Neural cell (in vitro differentiated cells): Measurements from ENCODE around the gene ABCA10. TPM values are rescaled to one million over a fixed set of nuclear protein-coding genes. Genes with fewer than 3 reads are reported as not detected.

Source experiments
- H2AFZ ChIP-seq: fragments of 200-600, 300-800 bp; sonication (generic), shearing (Covaris generic); 2 replicates; pipeline ENCODE4 v1.6.0; 2014; ENCODE audit warnings: low read depth, mild to moderate bottlenecking, antibody characterized with exemption, low read length, moderate library complexity
- H3F3A ChIP-seq: fragments of 200-600 bp; shearing (Covaris generic); 2 replicates; pipeline ENCODE4 v1.6.1; 2016; ENCODE audit warnings: mild to moderate bottlenecking, moderate library complexity, mixed read lengths, antibody characterized with exemption, low read length; ENCODE audit not compliant: insufficient read depth, poor library complexity, severe bottlenecking
- H3K27ac ChIP-seq: fragments of 200-600, 300-800 bp; sonication (generic), shearing (Covaris generic); 2 replicates; pipeline ENCODE4 v1.5.1; 2014; ENCODE audit warnings: mild to moderate bottlenecking, low read length, moderate library complexity
- H3K27me3 ChIP-seq: fragments of 300-800, 200-600 bp; sonication (generic), shearing (Covaris generic); 2 replicates; pipeline ENCODE4 v1.6.0; 2014; ENCODE audit warnings: mild to moderate bottlenecking, low read depth, low read length, moderate library complexity; ENCODE audit not compliant: insufficient read depth
- H3K36me3 ChIP-seq: fragments of 300-800, 200-600 bp; sonication (generic), shearing (Covaris generic); 2 replicates; pipeline ENCODE4 v1.5.1; 2014; ENCODE audit warnings: mild to moderate bottlenecking, antibody characterized with exemption, low read length, moderate library complexity; ENCODE audit not compliant: insufficient read depth
- H3K4me2 ChIP-seq: fragments of 300-800, 200-600 bp; sonication (generic), shearing (Covaris generic); 2 replicates; pipeline ENCODE4 v1.6.0; 2014; ENCODE audit warnings: mild to moderate bottlenecking, low read length
- H3K4me3 ChIP-seq: fragments of 300-800, 200-600 bp; sonication (generic), shearing (Covaris generic); 2 replicates; pipeline ENCODE4 v1.5.1; 2014; ENCODE audit warnings: mild to moderate bottlenecking, low read length, moderate library complexity
- H3K79me2 ChIP-seq: fragments of 200-600 bp; shearing (Covaris generic); replicated peaks from 2 replicates; pipeline ENCODE4 v1.6.0; 2014; ENCODE audit warnings: mild to moderate bottlenecking, low read length, moderate library complexity; ENCODE audit not compliant: insufficient read depth
- H3K9ac ChIP-seq: fragments of 300-800, 200-600 bp; sonication (generic), shearing (Covaris generic); 2 replicates; pipeline ENCODE4 v1.6.1; 2016; ENCODE audit warnings: mild to moderate bottlenecking, low read length, mixed read lengths
- H3K9me2 ChIP-seq: fragments of 200-600 bp; shearing (Covaris generic); 2 replicates; pipeline ENCODE4 v1.6.1; 2016; ENCODE audit warnings: mild to moderate bottlenecking, low read length, mixed read lengths; ENCODE audit not compliant: insufficient read depth
- H3K9me3 ChIP-seq: fragments of 200-600, 300-800 bp; sonication (generic), shearing (Covaris generic); 2 replicates; pipeline ENCODE4 v1.6.1; 2016; ENCODE audit warnings: mild to moderate bottlenecking, mixed run types, low read length, moderate library complexity, mixed read lengths
- H4K20me1 ChIP-seq: fragments of 200-600 bp; shearing (Covaris generic); 2 replicates; pipeline ENCODE4 v1.6.1; 2016; ENCODE audit warnings: mild to moderate bottlenecking, mixed run types; ENCODE audit not compliant: insufficient read depth
- CTCF ChIP-seq: fragments of 450-650 bp; IDR thresholded peaks from 2 replicates; pipeline ENCODE4 v1.5.1; 2014; ENCODE audit warnings: antibody characterized with exemption, mild to moderate bottlenecking, moderate library complexity; ENCODE audit not compliant: poor library complexity, severe bottlenecking
- EP300 ChIP-seq: fragments of 450-650 bp; conservative IDR thresholded peaks from 2 replicates; pipeline ENCODE4 v1.6.1; 2014; ENCODE audit warnings: antibody characterized with exemption, mild to moderate bottlenecking, moderate library complexity; ENCODE audit not compliant: poor library complexity, severe bottlenecking
- EZH2 ChIP-seq: fragments of 200-600, 300-800 bp; shearing (Covaris generic), sonication (generic); IDR thresholded peaks from 2 replicates; pipeline ENCODE4 v1.6.1; 2014; ENCODE audit warnings: antibody characterized with exemption, low read length, borderline replicate concordance, mild to moderate bottlenecking; ENCODE audit not compliant: insufficient read depth, poor library complexity, severe bottlenecking
- MXI1 ChIP-seq: fragments of 450-650 bp; conservative IDR thresholded peaks from 2 replicates; pipeline ENCODE4 v1.6.1; 2014; ENCODE audit warnings: antibody characterized with exemption, mild to moderate bottlenecking; ENCODE audit not compliant: poor library complexity, severe bottlenecking
- POLR2AphosphoS5 ChIP-seq: IDR thresholded peaks from 2 replicates; pipeline ENCODE4 v1.6.1; 2012
- RAD21 ChIP-seq: fragments of 450-650 bp; conservative IDR thresholded peaks from 2 replicates; pipeline ENCODE4 v1.6.1; 2014; ENCODE audit warnings: antibody characterized with exemption, mild to moderate bottlenecking, moderate library complexity
- REST ChIP-seq: IDR thresholded peaks from 2 replicates; pipeline ENCODE4 v1.6.1; 2012; ENCODE audit warnings: borderline replicate concordance
- SMC3 ChIP-seq: fragments of 450-650 bp; conservative IDR thresholded peaks from 2 replicates; pipeline ENCODE4 v1.6.1; 2014; ENCODE audit warnings: antibody characterized with exemption, mild to moderate bottlenecking, moderate library complexity; ENCODE audit not compliant: poor library complexity
- TAF1 ChIP-seq: IDR thresholded peaks from 2 replicates; pipeline ENCODE4 v1.6.1; 2012; ENCODE audit warnings: low read depth
- polyA plus RNA-seq: library from polyadenylated mRNA; depleted of rRNA; stranded (reverse); fragments of >200 nt; gene quantifications from 2 replicates; pipeline ENCODE4 v1.2.3, GENCODE V29; 2014

ABCA10 gene
- polyA plus RNA-seq, 1 donor from 2014 or later = 15.3 TPM

GRCh38 chr17:69236946-69237345, 8.3 kb upstream of the ABCA10 start:
- Histone ChIP-seq H2AFZ (no peak overlapping the region), H3K4me2 (no peak overlapping the region), H3F3A (no peaks in the 10 kb centered on the region), H3K36me3 (no peaks in the 10 kb centered on the region), H3K9me2 (no peaks in the 10 kb centered on the region), H3K9me3 (no peaks in the 10 kb centered on the region), H3K4me3 (no peak overlapping the region), H3K9ac (no peak overlapping the region), H3K27me3 (no peaks in the 10 kb centered on the region), H3K27ac (no peak overlapping the region), H4K20me1 (no peaks in the 10 kb centered on the region), H3K79me2 (no peaks in the 10 kb centered on the region)
- TF ChIP-seq POLR2AphosphoS5 (no peak), RAD21 (no peak), EZH2 (no peak), REST (no peak), CTCF (no peak), EP300 (no peak), TAF1 (no peak), SMC3 (no peak), MXI1 (no peak)

GRCh38 chr17:69236464-69236863, 7.8 kb upstream of the ABCA10 start:
- Histone ChIP-seq H3K9me3 (no peaks in the 10 kb centered on the region), H3K36me3 (no peaks in the 10 kb centered on the region), H3K4me3 (no peak overlapping the region), H3K27me3 (no peaks in the 10 kb centered on the region), H3K27ac (no peak overlapping the region), H3K4me2 (no peak overlapping the region), H2AFZ (no peak overlapping the region), H3F3A (no peaks in the 10 kb centered on the region), H3K9ac (no peak overlapping the region), H3K79me2 (no peaks in the 10 kb centered on the region), H4K20me1 (no peaks in the 10 kb centered on the region), H3K9me2 (no peaks in the 10 kb centered on the region)
- TF ChIP-seq RAD21 (no peak), MXI1 (no peak), EZH2 (no peak), EP300 (no peak), SMC3 (no peak), CTCF (no peak), REST (no peak), POLR2AphosphoS5 (no peak)
